Measurements from ENCODE around the gene FAM53B.

Gene FAM53B

DNA sequence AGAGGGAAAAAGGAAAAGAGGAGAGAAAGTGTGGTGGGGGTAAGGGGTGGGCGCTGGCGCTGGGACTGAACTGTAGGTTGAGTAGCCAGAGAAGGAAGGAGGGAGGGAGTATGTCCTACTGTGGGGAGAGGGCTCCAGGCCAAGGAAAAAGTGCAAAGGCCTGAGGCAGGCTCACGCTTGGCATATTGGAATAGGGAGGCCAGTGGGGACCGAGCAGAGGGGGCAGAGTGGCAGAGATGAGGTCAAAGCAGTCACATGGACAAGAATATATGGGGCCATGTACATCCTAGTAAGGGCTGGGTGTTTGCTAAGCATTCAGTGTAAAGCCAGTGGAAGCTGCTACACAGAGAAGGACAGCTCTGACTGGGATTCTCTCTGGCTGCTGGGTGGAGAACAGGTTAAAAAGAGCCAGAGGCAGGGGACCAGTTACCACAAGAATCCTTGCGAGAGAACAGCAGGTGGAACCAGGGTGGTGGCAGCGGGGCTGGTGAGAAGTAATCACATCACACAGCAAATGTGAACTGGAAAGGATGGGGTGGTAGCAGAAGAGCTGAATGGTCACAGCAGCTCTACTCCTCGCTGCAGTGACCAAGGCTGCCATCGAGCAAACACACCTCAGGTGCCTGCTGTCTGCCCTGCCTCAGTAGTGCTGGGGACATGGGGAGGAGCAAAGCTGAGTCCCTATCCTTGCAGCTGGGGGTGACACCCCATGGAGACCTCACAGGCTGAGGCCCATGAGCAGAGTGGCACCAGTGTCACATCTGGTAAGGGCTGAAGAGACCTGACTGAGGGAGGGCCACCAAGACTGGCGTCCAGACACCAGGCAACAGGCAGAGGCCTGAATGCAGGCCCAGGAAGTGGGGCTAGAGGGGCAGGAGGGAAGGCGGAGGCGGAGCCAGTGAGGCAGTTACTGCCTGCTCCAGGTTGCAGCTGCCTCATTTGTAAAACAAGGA lies 39.5 kb downstream of the FAM53B start:
- DNase-seq: no peak
- TF ChIP-seq GATA1 (IDR thresholded peaks at IDR 0.05; ENCODE audit: low read depth, low read length) (no peak), POLR2A (IDR thresholded peaks at IDR 0.05; ENCODE audit: low read length) (no peak)

DNA sequence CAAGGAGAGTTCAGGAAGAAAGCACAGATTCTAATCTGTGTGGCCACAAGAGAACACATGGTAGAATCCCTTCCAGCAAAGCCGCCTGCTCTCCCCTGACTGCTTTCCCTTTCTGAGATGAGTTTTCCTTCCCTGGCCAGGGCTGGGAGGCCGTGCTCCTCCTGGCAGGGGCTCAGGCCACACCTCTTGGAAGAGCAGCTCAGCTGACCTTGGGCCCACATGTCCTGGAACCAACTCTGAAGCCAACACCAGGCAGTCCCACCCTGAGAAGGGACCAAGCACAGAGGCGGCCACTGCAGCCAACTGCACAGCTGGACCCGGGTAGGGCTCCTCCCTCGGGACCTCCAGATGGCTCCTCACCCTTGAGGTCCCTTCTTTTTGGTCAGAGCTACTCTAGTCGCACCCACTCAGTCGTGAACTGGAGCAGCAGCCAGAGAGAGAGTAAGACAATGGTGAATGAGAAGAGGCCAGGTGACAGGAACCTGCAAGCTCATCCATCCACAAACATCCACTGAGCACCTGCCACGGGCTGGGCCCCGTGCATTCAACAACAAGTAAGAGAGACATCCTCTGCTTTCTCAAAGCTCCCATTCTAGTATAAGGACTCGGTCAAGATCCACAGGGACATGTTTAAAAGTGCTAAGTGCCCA lies 40.3 kb downstream of the FAM53B start:
- TF ChIP-seq POLR2A (IDR thresholded peaks at IDR 0.05; ENCODE audit: low read length) (no peak), GATA1 (IDR thresholded peaks at IDR 0.05; ENCODE audit: low read depth, low read length) (no peak)
- no peak for DNase-seq

DNA sequence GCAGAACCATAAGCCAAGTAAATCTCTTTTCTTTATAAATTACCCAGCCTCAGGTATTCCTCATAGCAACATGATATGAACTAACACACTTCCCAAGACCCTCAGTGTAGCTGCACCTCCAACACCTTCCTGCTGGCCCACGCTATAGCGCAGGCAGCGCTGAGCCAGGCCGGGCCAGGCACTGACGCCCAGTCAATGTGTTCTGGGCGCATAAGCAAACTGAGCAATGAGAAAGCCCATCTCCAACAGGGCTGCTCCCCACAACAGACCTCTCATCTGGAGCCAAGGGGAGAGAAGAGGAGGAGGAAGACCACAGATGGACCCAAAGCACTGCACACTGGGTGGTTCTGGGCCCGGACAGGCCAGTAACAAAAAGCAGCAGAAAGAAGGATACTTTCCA lies 40.8 kb downstream of the FAM53B start:
- TF ChIP-seq POLR2A (IDR thresholded peaks at IDR 0.05; ENCODE audit: low read length) (no peak), GATA1 (IDR thresholded peaks at IDR 0.05; ENCODE audit: low read depth, low read length) (no peak)

DNA sequence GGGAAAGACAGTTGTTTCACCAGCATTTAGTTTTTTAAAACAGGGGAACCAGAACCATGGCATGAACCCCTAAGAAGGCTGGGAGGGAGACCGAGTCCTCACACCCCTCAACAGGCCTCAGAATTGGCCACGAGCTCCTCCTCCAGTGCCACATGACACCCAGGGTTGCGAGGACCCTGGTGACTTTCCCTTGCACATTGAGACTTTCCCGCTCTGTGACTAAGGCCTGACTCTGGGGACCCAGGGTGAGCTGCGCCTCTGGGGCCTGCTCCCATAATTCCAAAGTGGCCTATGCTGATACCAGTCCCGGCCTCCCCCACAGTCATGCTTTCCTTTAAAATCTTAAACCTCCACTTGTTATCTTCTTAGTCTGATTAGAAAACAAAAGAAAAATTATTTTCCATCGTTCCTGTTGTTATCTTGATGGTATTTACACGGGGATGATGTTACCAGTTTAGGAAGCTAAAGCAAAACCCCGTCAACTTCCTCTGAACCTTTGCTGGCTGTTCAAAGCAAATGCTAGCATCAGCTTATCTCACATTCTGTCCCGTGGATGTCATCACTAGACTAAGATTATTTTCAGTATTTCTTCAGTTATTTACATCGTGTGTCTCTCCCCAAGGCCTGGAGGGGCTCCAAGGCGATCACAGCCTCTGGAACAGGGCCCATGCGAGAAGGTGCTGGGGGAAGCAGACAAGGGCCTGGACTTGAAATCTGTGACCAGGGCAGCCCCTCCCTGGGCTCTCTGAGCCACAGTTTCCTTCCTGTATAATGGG lies 42.1 kb downstream of the FAM53B start:
- DNase-seq: peak; percentile 68 to 70
- no peak for TF ChIP-seq GATA1 (IDR thresholded peaks at IDR 0.05; ENCODE audit: low read depth, low read length)
- TF ChIP-seq POLR2A (IDR thresholded peaks at IDR 0.05; ENCODE audit: low read length): no peak

More for the DNA sequence above, 40.8 kb downstream of the FAM53B start:
- no peak for DNase-seq

DNA sequence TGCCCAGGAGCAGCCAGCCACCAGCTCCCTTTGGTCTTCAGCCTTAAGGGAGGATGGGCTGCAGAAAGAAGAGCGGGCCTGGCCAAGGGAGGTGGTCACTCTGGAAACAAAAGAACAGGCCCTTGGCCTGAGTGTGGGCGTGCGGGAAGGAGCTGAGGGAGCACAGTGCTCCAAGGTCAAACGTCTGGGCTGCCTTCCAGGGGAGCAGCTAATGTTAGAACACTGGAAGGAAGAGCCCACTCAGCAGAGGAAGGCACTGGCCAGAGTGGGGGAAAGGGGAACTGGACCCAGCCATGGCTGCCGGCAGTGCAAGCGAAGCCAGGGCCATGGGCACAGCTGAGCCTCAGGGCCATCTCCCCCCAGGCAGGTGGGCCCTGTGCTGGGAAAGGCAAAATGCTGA lies 42.7 kb downstream of the FAM53B start:
- TF ChIP-seq POLR2A (IDR thresholded peaks at IDR 0.05; ENCODE audit: low read length) (no peak), GATA1 (IDR thresholded peaks at IDR 0.05; ENCODE audit: low read depth, low read length) (no peak)
- no peak for DNase-seq

DNA sequence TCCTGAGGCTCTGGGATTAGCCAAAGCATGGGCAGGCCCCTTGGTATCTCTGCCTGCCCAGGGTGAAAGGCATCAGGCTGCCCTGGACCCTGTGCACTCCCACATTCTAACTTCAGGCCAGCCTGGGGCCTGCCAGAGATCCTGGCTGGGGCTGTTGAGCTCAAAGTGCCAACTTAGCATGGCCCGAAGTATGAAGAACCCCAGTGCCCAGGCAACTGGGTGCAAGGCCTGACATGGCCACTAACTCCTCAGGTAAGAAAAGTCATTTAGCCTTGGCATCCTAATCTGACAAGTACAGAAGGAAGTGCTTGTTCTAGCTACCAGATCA lies 43.2 kb downstream of the FAM53B start:
- TF ChIP-seq POLR2A (IDR thresholded peaks at IDR 0.05; ENCODE audit: low read length): no peak
- TF ChIP-seq GATA1 (IDR thresholded peaks at IDR 0.05; ENCODE audit: low read depth, low read length): no peak
- no peak for DNase-seq

DNA sequence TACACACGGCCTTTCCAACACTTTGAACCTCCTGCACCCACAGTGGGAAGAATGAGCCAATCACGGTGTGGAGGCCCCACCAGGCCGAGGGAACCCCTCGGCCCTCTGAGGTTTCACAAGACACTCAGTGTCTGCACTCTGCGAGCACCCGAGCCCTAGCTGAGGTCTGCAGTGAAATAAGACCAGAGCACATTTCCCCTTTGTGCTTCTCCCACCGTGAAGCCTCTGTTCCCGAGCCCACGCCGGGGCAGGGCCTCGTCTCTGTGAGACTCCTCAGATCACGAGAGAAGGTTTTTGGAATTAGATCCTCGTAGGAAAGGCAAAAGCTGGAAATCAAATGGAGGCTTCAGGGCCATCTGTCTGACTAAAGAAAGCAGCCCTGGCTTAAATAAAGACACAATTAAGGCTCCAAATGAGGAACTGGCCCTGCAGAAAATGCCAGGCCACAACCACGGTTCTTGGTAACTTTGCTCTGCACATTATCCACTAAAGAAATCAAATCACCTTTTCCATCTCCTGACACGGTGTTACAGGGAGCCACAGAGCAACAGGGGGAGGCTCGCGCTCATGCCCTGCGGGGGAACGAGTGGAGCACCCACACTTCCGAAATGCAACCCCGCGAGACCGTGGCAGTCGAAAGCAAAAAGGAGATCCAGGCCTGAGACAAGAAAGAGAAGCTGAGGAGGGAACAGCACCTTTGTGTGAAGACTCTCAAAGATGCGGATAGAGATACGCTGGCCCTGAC lies 43.7 kb downstream of the FAM53B start:
- no peak for DNase-seq
- TF ChIP-seq POLR2A (IDR thresholded peaks at IDR 0.05; ENCODE audit: low read length) (no peak), GATA1 (IDR thresholded peaks at IDR 0.05; ENCODE audit: low read depth, low read length) (no peak)

DNA sequence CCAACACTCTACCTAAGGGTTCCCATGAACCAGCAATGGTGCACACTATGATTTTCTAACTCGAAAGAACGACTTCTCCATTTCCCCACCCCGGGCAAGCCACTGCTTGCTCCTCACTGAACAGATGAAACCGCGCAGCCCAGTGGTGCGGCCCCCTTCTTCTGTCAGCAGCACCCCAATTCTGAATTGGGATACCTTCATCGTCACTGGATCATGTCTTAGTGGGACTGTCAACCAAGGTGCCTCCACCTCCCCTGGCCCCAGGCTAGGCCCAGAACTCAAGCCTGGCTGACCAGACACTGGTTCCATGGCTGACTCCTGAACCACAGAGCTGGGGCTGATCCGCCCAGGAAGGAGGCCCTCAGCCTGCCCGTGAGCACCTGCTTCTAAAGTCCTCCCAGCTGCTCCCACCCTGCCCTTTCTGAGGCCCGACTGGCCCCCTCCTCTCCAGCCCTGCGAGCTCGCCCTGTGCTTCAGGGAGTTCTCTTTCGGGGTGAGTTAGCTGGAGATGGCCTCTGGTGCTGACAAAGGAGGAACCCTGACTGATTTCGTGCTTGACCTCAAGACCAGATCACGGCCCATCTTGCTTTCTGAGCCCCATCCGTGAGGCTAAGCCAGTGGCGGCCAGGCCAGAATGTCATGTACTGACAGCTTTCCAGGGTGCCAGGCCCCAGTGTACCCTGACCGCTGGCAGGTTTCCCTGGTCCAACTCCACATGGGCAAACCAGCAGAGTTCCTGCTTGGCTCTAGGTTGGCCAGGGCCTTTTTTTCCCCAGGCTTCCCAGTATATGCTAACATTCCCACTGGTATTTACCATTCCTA lies 44.5 kb downstream of the FAM53B start:
- TF ChIP-seq GATA1 (IDR thresholded peaks at IDR 0.05; ENCODE audit: low read depth, low read length) (no peak), POLR2A (IDR thresholded peaks at IDR 0.05; ENCODE audit: low read length) (no peak)
- no peak for DNase-seq

DNA sequence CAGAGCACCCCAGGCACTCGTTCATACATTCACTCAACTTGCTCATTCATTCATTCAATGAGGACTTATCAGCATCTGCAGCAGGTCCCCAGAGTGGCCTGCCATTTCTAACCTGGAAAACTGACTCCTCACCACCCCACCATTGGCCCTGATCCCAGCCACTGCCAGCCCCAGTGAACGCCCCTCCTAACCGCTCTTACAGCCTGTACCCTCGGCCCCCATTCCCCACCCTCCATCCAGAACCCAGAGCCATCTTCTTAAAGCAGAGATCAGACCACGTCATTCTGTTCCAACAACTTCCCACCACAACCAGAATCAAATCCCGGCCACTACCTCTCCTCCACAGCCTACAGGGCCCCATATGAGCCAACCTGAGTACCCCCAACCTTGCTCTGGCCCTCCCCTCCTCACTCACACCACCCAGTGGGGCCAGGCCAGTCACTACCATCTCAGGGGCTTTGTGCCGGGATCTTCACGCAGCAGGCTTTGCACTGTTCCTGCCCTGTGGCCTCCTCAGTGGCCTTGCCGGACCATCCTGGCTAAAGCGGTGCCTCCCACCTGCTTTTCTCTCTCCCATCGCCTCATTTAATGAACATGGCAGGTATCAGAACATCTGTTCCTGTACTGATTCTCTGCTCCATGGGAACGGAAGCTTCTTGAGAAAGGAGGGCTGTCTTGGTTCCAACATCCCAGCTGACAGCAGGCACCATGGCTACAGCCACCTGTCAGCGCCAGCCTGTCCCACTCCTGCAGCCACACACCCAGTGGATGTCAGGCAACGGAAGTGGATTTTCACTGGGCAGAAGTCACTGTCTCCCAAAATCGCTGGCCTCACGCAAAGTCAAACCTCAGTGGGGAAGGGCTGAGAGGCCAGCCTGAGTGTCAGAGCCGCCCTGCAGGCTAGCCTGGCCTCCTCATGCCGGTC lies 45.4 kb downstream of the FAM53B start:
- peak in 1 of 2 experiments; percentile 22 for DNase-seq

DNA sequence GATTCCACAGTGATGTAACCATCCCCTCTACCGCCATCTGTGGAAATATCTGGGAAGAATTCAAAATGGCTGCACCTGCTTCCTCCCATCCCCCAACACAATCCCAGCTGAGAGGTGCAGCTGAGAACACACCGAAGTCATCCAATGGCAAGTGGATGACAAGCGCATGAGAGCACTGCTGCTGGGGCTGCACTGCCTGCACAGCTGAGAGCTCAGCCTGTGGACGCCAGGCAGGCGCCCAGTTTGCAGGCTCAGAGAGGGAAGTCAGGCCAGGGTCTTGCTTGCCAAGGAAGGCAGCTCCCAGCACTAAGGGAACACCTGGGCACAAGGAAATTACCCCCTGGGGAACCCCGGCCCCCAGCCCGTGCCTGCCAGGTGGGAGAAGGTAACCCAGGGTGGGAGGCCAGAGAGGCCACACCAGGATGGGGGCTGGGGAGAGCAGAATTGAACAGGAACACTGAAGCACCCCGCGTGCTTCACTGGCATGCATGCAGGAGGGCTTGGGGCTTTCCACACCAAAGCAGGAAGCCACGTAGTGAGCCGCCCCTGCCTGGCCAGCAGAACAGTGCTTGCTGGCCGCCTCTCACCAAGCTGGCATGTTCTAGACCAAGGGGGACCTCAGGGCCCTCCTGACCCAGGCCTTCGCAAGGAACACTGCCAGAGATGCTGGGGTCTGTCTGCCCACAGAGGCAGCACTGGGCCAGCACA lies 46.2 kb downstream of the FAM53B start:
- no peak for DNase-seq
- no peak for TF ChIP-seq GATA1 (IDR thresholded peaks at IDR 0.05; ENCODE audit: low read depth, low read length)

More for the DNA sequence above, 45.4 kb downstream of the FAM53B start:
- TF ChIP-seq POLR2A (IDR thresholded peaks at IDR 0.05; ENCODE audit: low read length): no peak
- no peak for TF ChIP-seq GATA1 (IDR thresholded peaks at IDR 0.05; ENCODE audit: low read depth, low read length)

DNA sequence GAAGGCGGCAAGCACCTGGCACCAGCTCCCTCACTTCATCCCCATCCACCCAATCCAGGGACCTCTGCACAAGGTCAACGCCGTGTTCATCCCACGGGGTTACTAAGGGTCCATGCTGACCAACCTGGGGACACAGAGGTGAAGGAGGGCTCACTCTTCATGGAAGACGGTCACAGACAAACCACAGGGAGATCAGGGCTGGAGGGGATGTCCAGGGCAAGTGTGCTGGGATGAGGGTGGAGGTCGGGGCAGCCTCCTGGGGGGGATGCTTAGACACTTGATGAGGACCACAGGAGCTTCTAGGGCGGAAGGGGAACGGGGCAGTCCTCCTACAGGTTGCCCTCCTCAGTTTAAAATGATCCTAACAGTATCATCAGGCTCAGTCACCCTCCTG lies 46.7 kb downstream of the FAM53B start:
- no peak for TF ChIP-seq GATA1 (IDR thresholded peaks at IDR 0.05; ENCODE audit: low read depth, low read length)
- DNase-seq: no peak

Data from erythroblast (primary cell).